ENCODE data around the gene SH3PXD2A.

Gene SH3PXD2A

DNA sequence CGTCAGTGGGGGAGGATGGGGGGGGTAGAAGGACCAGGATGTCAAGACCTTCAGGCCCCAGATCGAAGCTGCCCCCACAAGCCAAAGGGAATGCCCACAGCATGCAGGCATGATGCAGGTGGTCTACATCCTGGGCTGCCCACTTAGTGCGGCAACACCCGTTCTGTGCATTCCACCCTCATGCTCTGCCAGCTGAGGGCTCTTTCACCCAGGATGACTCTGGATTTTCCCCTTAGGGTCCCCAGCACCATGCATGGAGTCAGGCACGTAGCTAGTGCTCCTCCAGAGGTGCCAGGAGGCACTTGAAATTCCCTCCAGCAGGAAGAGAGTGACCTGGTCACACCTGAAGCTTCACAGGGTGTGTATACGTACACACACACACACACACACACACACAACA is 66.2 kb downstream of the SH3PXD2A start:
- Histone ChIP-seq H3K27ac (no peak overlapping the region), H3K4me3 (no peak overlapping the region)
- TF ChIP-seq, protein P1, sequence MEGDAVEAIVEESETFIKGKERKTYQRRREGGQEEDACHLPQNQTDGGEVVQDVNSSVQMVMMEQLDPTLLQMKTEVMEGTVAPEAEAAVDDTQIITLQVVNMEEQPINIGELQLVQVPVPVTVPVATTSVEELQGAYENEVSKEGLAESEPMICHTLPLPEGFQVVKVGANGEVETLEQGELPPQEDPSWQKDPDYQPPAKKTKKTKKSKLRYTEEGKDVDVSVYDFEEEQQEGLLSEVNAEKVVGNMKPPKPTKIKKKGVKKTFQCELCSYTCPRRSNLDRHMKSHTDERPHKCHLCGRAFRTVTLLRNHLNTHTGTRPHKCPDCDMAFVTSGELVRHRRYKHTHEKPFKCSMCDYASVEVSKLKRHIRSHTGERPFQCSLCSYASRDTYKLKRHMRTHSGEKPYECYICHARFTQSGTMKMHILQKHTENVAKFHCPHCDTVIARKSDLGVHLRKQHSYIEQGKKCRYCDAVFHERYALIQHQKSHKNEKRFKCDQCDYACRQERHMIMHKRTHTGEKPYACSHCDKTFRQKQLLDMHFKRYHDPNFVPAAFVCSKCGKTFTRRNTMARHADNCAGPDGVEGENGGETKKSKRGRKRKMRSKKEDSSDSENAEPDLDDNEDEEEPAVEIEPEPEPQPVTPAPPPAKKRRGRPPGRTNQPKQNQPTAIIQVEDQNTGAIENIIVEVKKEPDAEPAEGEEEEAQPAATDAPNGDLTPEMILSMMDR (IDR thresholded peaks at IDR 0.05): no peak
- DNase-seq (ENCODE audit: low spot score): no peak

DNA sequence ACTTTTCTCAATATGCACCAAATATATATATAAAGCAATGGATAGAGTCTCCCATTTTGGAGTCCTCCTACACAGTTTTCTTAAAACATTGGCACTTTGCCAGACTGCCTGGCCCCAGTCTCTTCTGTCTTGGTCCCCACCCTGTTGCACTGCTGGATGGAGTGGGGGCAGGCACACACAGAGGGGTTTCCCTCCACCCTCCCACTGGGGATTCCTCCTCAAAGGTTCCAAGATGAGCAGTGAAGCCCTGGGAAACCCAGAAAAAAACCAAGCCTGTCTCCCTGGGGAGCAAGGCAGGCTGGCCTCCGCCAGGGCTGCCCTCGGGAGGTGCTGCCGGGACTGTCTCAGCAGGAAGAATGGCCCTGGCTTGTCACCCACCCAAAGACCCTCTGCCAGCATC is 68.0 kb downstream of the SH3PXD2A start:
- Histone ChIP-seq H3K4me3 (no peak overlapping the region), H3K27ac (no peak overlapping the region)
- DNase-seq (ENCODE audit: low spot score): no peak
- TF ChIP-seq, protein P1 (IDR thresholded peaks at IDR 0.05): no peak

DNA sequence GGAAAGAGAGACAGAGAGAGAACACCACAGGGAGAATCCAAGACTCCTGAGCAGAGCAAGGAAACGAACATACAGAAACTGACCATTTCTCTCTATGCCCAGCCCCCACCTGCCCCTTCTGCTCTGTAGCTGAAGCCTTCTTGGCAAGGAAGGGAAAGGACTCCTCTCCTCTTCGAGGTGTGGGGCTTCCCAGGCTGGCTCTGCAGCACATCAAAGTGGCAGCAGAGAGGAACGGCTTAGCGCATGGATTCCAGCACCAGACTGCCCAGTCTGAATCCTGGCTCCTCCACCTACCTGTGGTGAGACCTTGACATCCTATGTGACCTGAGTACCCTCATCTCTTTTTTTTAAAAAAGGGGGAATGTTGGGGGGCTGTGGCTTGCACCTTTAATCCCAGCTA is 69.4 kb downstream of the SH3PXD2A start:
- H3K27ac ChIP-seq: no peak overlapping the region
- TF ChIP-seq, protein P1 (IDR thresholded peaks at IDR 0.05): no peak

DNA sequence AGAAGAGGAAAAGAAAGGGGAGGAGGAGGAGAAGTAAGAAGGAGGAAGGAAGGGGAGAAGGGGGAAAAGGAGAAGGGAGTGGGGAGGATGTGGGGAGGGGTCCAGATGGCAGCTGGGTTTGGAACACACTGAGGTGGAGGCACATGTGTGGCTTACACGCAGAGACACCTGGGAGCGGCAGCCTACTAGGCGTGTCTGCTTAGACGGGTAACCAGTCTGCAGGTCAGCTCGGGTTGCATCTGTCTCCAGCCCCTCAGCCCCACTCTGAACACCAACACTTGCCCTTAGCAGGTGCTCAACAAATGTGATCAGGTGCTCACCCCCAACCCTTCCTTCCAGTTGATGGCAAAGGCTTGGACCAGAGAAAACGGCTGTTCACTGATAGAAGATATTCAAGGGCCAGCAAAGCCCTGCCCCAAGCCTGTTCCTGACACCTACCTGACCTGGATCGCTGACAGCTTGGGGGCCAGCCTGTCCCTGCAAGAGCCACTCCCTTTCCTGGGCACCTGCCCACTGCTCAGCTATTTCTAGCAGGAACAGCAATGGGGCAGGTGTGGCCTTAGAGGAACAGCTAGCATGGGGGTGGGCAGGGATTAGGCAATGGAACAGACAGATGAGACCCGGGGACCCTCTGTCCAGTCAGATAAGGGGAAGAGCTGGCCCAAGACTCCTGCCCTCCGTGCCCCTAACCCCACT is 70.5 kb downstream of the SH3PXD2A start:
- Histone ChIP-seq H3K4me3 (no peak overlapping the region), H3K27ac (no peak overlapping the region)
- DNase-seq (ENCODE audit: low spot score): no peak
- TF ChIP-seq, protein P1 (IDR thresholded peaks at IDR 0.05): no peak

More for the DNA sequence above, 69.4 kb downstream of the SH3PXD2A start:
- H3K4me3 ChIP-seq: no peak overlapping the region
- no peak for DNase-seq (ENCODE audit: low spot score)

DNA sequence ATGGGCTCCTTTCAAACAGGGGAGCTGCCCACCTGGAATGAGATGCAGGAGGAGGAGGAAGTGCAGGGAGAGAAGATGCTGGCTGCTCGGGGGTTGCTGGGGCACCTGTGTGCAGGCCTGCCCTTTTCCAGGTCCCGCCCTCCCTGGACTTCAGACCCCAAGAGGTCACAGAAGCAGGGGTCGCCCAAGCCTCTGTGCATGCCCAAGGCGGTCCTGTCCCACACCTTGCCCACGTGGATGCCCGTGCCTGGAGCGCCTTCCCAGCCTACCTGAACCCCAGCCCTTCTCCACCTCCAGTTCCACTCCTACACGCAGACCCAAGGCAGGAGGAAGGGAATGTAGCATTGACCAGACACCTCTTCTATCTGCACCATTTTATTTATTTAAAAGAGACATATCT is 71.3 kb downstream of the SH3PXD2A start:
- no peak for DNase-seq (ENCODE audit: low spot score)
- Histone ChIP-seq H3K4me3 (no peak overlapping the region), H3K27ac (no peak overlapping the region)
- TF ChIP-seq, protein P1 (IDR thresholded peaks at IDR 0.05): no peak

DNA sequence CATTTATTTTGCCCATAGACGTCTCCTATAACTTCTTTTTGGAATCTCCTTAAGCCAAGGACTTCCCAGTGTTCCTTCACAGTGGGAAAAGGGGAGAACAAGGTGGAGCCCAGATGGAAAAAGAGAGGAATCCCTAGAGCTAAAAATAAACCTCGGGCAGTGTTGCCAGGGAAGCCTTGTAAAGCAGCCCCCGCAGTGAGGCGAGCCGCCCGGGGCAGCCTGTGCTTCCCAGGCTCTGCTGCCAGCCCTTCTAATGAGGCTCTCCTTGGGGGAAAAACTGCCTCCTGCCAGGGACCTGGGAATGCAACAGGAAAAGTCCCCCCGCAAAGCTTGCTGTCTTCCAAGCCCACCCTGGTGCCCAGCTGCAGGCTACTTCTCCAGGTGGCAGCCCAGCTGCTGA is 71.7 kb downstream of the SH3PXD2A start:
- no peak for DNase-seq (ENCODE audit: low spot score)
- Histone ChIP-seq H3K27ac (no peak overlapping the region), H3K4me3 (no peak overlapping the region)
- TF ChIP-seq, protein P1 (IDR thresholded peaks at IDR 0.05): no peak

DNA sequence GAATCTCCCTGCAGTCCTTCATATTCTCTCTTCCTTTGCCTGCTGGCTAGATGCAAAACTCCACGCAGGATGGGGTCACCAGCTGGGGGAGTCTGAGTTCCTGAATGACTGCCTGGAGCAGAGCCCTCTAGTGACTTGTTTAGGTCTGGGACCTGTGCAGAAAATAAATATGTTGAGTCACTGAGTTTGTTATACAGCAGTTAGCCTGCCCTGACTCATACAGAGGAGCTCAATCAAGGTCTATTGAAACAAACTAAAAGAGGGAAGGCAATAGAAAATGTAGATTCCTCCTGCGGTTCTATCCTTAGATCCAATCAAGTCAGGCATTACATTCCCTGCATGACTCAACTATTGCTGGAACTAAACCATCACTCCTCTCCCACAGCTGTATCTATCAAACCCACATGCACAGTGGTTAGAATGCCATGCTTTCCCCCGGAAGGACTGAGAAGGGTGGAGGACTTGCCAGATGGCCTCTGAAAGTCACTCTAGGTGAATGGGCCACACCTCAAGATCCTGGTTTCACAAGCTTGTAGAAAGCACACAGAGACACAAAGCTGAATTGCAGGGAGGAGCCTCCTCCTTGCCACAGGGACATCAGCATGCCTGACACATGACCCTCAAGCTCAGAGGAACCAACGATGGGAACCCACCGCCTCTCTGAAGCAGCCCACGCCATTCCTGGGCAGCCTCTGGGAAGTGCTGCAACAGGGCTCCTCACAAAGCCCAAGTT is 73.9 kb downstream of the SH3PXD2A start:
- no peak overlapping the region for H3K27ac ChIP-seq

More for the DNA sequence above, 73.9 kb downstream of the SH3PXD2A start:
- no peak for DNase-seq (ENCODE audit: low spot score)
- TF ChIP-seq, protein P1 (IDR thresholded peaks at IDR 0.05): no peak
- H3K4me3 ChIP-seq: no peak overlapping the region
